Activated naive CD4-positive, alpha-beta T cell treated with anti-CD3 and anti-CD28 coated beads, Interleukin-2, amount 50 U/mL, for 72 hours (primary cell): Measurements from ENCODE around the gene SH3BP1. TPM values are rescaled to one million over a fixed set of nuclear protein-coding genes. Genes with fewer than 3 reads are reported as not detected.
A peak's percentile ranks its signal among the peaks of the same experiment; 100 is the strongest.

ENCODE experiments used
- ATAC-seq, 2 donors: fragments of 150-1000 bp; cut with Tn5 transposase; 2 replicates each; pipeline ENCODE4 v1.10.0; 2021; ENCODE audit warnings: mild to moderate bottlenecking in 2 of 2, moderate library complexity in 2 of 2
- DNase-seq, 2 donors: peaks; one replicate each; pipeline ENCODE4 v3.0.0; 2021 to 2022; ENCODE audit warnings: low spot score in 2 of 2
- H3K27ac Mint-ChIP-seq, 2 donors: one replicate each; pipeline ENCODE4 v1.8.0; 2022; ENCODE audit warnings: mild to moderate bottlenecking in 2 of 2, mixed read lengths in 2 of 2
- H3K36me3 Mint-ChIP-seq, 2 donors: one replicate each; pipeline ENCODE4 v1.8.0; 2022; ENCODE audit warnings: mixed read lengths in 2 of 2
- H3K9me3 Mint-ChIP-seq, 2 donors: one replicate each; pipeline ENCODE4 v1.8.0; 2022; ENCODE audit warnings: mixed read lengths in 2 of 2
- total RNA-seq, 2 donors: library from RNA; stranded (reverse); gene quantifications; one replicate each; pipeline ENCODE4 v1.2.3, GENCODE V29; 2022

SH3BP1 gene
- total RNA-seq, 2 donors from 2014 or later = 82.9 to 98.5 TPM

- Mint-ChIP-seq H3K36me3 (peaks cover 0 to 6% of the 10 kb centered on the region in 2 donors), H3K27ac (peak within 1 kb of the TSS in 1 of 2 donors; percentile 89), H3K9me3 (no peaks in the 10 kb centered on the region)
- ATAC-seq (peak; percentile 98 to 100), DNase-seq (peak; percentile 74 to 92)
Measured at GRCh38 chr22:37696657-37697537, 57.4 kb downstream of the SH3BP1 start, which contains the start of gene TRIOBP. TRIOBP (plus strand) TSS chr22:37697048; CDS start chr22:37701366, 4,318 bp downstream.

- H3K9me3 Mint-ChIP-seq = no peaks in the 10 kb centered on the region
- peaks cover 0 to 6% of the 10 kb centered on the region in 2 donors for H3K36me3 Mint-ChIP-seq
- ATAC-seq (no peak), DNase-seq (no peak)
- no peak overlapping the region for H3K27ac Mint-ChIP-seq
Measured at GRCh38 chr22:37697538-37697835, 58.0 kb downstream of the SH3BP1 start.

- no peak for ATAC-seq
- Mint-ChIP-seq H3K9me3 (no peaks in the 10 kb centered on the region), H3K36me3 (peaks cover 0 to 6% of the 10 kb centered on the region in 2 donors), H3K27ac (no peak overlapping the region)
- DNase-seq = no peak
Measured at GRCh38 chr22:37701141-37701786, 61.8 kb downstream of the SH3BP1 start.

- no peak overlapping the region for H3K27ac Mint-ChIP-seq
- ATAC-seq (no peak), DNase-seq (no peak)
- H3K9me3 Mint-ChIP-seq = no peaks in the 10 kb centered on the region
- no peaks in the 10 kb centered on the region for H3K36me3 Mint-ChIP-seq
Measured at GRCh38 chr22:37703906-37704305, 64.4 kb downstream of the SH3BP1 start.

- no peaks in the 10 kb centered on the region for H3K36me3 Mint-ChIP-seq
- H3K27ac Mint-ChIP-seq = peak overlapping the region in 1 of 2 donors; percentile 22
- no peak for ATAC-seq
- no peaks in the 10 kb centered on the region for H3K9me3 Mint-ChIP-seq
- DNase-seq = no peak
Measured at GRCh38 chr22:37704645-37705044, 65.2 kb downstream of the SH3BP1 start.

GRCh38 chr22:37705205-37705604, 65.7 kb downstream of the SH3BP1 start:
- H3K9me3 Mint-ChIP-seq = no peaks in the 10 kb centered on the region
- ATAC-seq (no peak), DNase-seq (no peak)
- H3K27ac Mint-ChIP-seq = no peak overlapping the region
- no peaks in the 10 kb centered on the region for H3K36me3 Mint-ChIP-seq

Other genes starting within 250 kb of the SH3BP1 start
- 1 to 10 TPM in 1 of 2 donors, under 1 TPM in 1; 0.41 to 2.0 TPM for gene ELFN2, start 212.2 kb upstream of the SH3BP1 start, total RNA-seq
- 100 to 1,000 TPM in 1 of 2 donors, 10 to 100 TPM in 1; 88.7 to 169 TPM for gene MFNG, start 153.3 kb upstream of the SH3BP1 start, total RNA-seq
- under 1 TPM; 0.09 to 0.51 TPM for gene CARD10, start 120.3 kb upstream of the SH3BP1 start, total RNA-seq
- gene CDC42EP1, start 79.2 kb upstream of the SH3BP1 start, total RNA-seq = 1 to 10 TPM in 1 of 2 donors, under 1 TPM in 1; 0.09 to 1.9 TPM
- gene LGALS2, start 59.6 kb upstream of the SH3BP1 start, total RNA-seq = not detected
- gene GGA1, start 30.8 kb upstream of the SH3BP1 start, total RNA-seq = 10 to 100 TPM; 68.8 to 83.9 TPM
- 10 to 100 TPM; 34.5 to 38.2 TPM for gene PDXP, start 19.1 kb downstream of the SH3BP1 start, total RNA-seq
- gene LGALS1, start 36.0 kb downstream of the SH3BP1 start, total RNA-seq = 100 to 1,000 TPM; 362 to 981 TPM
- gene NOL12, start 46.7 kb downstream of the SH3BP1 start, total RNA-seq = 10 to 100 TPM; 24.0 to 42.1 TPM
- 10 to 100 TPM; 17.4 to 26.0 TPM for gene TRIOBP, start 57.4 kb downstream of the SH3BP1 start, total RNA-seq
- gene GCAT, start 168.3 kb downstream of the SH3BP1 start, total RNA-seq = 10 to 100 TPM in 1 of 2 donors, 1 to 10 TPM in 1; 7.5 to 20.7 TPM
- not detected for gene GALR3, start 183.7 kb downstream of the SH3BP1 start, total RNA-seq
- gene ANKRD54, start 204.7 kb downstream of the SH3BP1 start, total RNA-seq = 10 to 100 TPM; 16.6 to 22.4 TPM
- 1,000 to 10,000 TPM in 1 of 2 donors, 100 to 1,000 TPM in 1; 699 to 1,046 TPM for gene EIF3L, start 209.8 kb downstream of the SH3BP1 start, total RNA-seq